Stimulated activated CD4-positive, alpha-beta T cell treated with anti-CD3 and anti-CD28 coated beads, Interleukin-4, amount 100 ng/mL, for 48 hours (primary cell): Measurements from ENCODE around the gene ZNF790.
"Not testable (repeated sequence)": the region's sequence is repeated elsewhere in the genome, so short reads cannot be mapped to it uniquely, and the experiment has no call there.

ENCODE experiments used
- DNase-seq, 2 donors: peaks; one replicate each; pipeline ENCODE4 v3.0.0-alpha.2; 2020; ENCODE audit warnings: low read depth in 2 of 2

ZNF790 gene

GRCh38 chr19:36837906-36838783 is at the start of gene ZNF790:
Gene ZNF790 (minus strand): TSS chr19:36838387. CDS start chr19:36825619, 12,768 bp downstream.
- peak; percentile 67 to 75 for DNase-seq

GRCh38 chr19:36876993-36877938 is 39.1 kb upstream of the ZNF790 start:
- no peak for DNase-seq

DNA sequence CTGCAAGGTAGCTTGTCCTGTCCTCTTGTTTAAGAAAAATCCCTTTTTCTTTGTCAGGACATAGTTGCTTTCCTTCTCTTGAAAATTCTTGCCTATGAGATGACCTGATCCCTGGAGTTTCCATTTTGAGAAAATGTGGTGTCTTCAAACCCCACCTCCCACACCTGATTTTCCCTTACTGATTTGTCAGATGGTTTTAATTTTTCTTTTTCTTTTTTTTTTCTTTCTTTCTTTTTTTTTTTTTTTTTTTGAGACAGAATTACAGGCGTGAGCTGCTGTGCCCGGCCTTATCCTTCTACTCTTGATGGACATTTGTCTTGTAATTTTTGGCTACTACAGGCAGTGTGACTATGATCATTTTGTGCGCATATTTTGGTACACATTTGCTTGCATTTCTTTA is 13.7 kb upstream of the ZNF790 start:
- DNase-seq: no peak

- peak; percentile 64 to 77 for DNase-seq
Observed at GRCh38 chr19:36850559-36851442, 12.6 kb upstream of the ZNF790 start, which contains the start of gene ZNF345. Gene ZNF345 (plus strand): TSS chr19:36850876. CDS start chr19:36876831, 25,955 bp downstream.

GRCh38 chr19:36849701-36850558 is 11.7 kb upstream of the ZNF790 start:
- peak; percentile 72 to 84 for DNase-seq

DNA sequence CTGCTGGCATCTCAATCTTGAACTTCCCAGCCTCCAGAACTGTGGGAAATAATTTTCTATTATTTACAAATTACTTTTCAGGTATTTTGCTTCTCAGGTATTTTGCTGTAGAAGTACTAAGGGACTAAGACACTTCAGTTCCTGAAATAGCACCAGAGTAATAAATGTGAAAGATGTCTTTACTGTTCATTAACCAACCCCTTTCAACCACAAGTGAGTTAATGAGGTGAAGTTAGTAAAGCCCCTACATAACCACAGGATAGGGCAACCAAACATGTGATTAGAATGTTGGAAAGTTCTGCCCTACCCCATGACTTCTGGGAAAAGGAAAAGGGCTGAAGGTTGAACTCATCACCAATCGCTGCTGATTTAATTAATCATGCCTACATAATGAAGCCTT is 9.8 kb upstream of the ZNF790 start:
- DNase-seq: no peak

GRCh38 chr19:36838784-36839324 is 667 bp upstream of the ZNF790 start:
- DNase-seq: no peak

- peak in 1 of 2 donors; percentile 3 for DNase-seq
Observed at GRCh38 chr19:36837176-36837905, 846 bp downstream of the ZNF790 start.

DNA sequence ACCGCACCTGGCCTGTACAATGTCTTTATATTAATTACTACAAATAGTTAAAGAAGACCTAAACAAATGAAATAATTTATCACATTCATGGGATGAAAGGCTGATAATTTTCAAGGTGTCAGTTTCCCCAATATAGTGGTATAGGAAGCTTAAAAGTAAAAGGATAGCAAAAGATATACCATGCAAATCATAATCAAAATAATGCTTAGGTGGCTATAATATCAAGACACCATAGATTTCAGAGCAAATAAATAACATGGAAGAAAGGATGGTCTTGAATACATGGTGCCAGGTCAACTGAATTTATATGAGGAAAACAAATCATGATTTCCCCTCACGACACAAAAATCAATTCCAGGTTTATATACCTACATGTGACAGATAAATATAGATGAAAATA is 4.8 kb downstream of the ZNF790 start:
- no peak for DNase-seq

- no peak for DNase-seq
Observed at GRCh38 chr19:36821758-36822157, 16.4 kb downstream of the ZNF790 start.

DNA sequence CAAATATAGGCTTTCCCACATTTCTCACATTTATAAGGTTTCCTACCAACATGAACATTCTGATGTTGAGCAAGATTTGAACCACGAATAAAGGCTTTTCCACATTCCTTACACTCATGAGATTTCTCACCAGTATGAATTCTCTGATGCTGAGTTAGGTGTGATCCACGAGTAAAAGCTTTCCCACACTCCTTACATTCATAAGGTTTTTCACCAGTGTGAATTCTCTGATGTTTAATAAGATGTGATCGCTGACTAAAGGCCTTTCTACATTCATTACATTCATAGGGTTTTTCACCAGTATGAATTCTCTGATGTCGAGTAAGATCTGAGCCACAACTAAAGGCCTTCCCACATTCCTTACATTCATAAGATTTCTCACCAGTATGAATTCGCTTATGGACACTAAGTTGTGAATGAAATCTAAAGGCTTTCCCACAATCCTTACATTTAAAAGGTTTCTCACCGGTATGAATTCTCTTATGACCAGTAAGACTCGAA is 19.0 kb downstream of the ZNF790 start:
- no peak for DNase-seq

DNA sequence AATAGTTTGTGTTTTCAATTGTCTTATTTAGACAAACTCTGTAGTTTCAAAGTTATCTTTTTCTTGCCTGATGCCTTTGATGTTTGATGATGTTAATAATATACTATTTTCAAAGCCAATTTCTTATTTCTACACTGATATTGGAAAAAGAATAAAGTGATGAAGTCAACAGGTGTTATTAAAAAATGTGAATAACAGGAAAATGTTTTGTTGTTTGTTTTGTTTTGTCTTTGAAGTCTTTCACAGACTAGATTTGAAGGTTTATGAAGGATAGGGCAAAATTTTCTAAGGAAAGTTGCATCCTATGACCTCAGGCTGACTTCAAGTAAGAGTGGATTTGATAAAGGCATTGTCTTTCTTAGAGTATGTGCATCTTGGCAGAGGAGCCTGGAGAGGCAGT is 31.2 kb downstream of the ZNF790 start:
- no peak for DNase-seq

- DNase-seq: no peak
Observed at GRCh38 chr19:36805364-36805763, 32.8 kb downstream of the ZNF790 start.

DNA sequence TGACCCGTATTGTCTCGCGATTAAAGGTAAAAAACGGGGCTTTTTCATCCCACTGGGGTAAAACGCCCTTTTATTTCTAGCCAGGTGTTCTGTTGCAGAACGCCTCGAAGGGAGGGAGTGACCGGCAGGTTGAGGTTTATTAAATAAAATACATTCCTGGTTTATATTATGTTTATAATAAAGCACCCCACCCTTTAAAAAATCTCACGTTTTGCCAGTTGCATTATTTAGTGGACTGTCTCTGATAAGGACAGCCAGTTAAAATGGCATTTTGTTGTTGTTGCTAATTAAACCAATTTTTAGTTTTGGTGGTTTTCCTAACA is 40.4 kb downstream of the ZNF790 start:
- no peak for DNase-seq

DNA sequence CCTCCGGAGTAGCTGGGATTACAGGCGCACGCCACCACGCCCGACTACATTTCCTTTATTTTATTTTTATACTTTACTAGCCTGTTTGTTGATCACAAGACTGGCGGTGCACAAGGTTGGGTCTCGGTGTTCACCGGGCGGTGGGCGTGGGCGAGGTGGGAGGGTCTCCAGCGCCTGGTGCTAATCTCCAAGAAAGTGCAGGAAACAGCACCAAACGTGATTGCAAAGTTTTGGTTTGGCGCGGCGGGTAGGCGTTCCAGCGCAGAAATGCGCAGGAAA is 41.5 kb downstream of the ZNF790 start:
- no peak for DNase-seq

- DNase-seq: not testable (repeated sequence)
Observed at GRCh38 chr19:36791420-36792141, 46.6 kb downstream of the ZNF790 start.

GRCh38 chr19:36775768-36776167 is 62.4 kb downstream of the ZNF790 start:
- DNase-seq: no peak

- no peak for DNase-seq
Observed at GRCh38 chr19:36773223-36773579, 65.0 kb downstream of the ZNF790 start.
